Vagina (tissue), 2 donors: ENCODE results near the gene TPD52L2.

Experiments
- CTCF ChIP-seq, 3 experiments: fragments of 450-650 bp in 2 of 3; fragments of 200-600 bp in 1 of 3; sonication (generic) in 1 of 3; IDR thresholded peaks; one replicate each; pipeline ENCODE4 v1.5.1; 2017 to 2019; ENCODE audit warnings: antibody characterized with exemption in 3 of 3, mild to moderate bottlenecking in 2 of 3, moderate library complexity in 2 of 3
- POLR2A ChIP-seq, 2 donors: fragments of 450-650 bp; IDR thresholded peaks; one replicate each; pipeline ENCODE4 v1.6.1; 2017; ENCODE audit warnings: antibody characterized with exemption in 2 of 2, mild to moderate bottlenecking in 2 of 2, moderate library complexity in 2 of 2
- POLR2AphosphoS5 ChIP-seq, 2 donors: sonication (generic); formaldehyde crosslinking; IDR thresholded peaks; one replicate each; pipeline ENCODE4 v1.9.0; 2017; ENCODE audit warnings: antibody characterized with exemption in 2 of 2, mild to moderate bottlenecking in 2 of 2, low read depth in 1 of 2; ENCODE audit not compliant: insufficient read depth in 1 of 2

GRCh38 chr20:63883201-63883593 is 18.1 kb downstream of the TPD52L2 start:
- TF ChIP-seq CTCF (IDR thresholded peaks at IDR 0.05): no peak
- TF ChIP-seq POLR2AphosphoS5 (IDR thresholded peaks at IDR 0.05; ENCODE audit: insufficient read depth in 1 of 2, low read depth in 1 of 2): no peak
- TF ChIP-seq POLR2A (IDR thresholded peaks at IDR 0.05): no peak
